ENCODE results near the gene PLTP.
"Not testable (repeated sequence)": the region's sequence is repeated elsewhere in the genome, so short reads cannot be mapped to it uniquely, and the experiment has no call there.

PLTP gene

GRCh38 chr20:45911486-45912343 lies at the start of gene PLTP:
Gene PLTP, minus strand, starts transcription at chr20:45912155. Its CDS starts 703 bp downstream, at chr20:45911452.
- peak; percentile 34 to 54 for DNase-seq

GRCh38 chr20:45959956-45960630 lies 48.1 kb upstream of the PLTP start:
- no peak for DNase-seq

- DNase-seq = no peak
Observed at GRCh38 chr20:45959126-45959525, 47.2 kb upstream of the PLTP start.

GRCh38 chr20:45958593-45958992 lies 46.6 kb upstream of the PLTP start:
- no peak for DNase-seq

- no peak for DNase-seq
Observed at GRCh38 chr20:45957021-45957941, 45.3 kb upstream of the PLTP start.

GRCh38 chr20:45956326-45956725 lies 44.4 kb upstream of the PLTP start:
- not testable (repeated sequence) for DNase-seq

- DNase-seq = no peak
Observed at GRCh38 chr20:45953672-45954071, 41.7 kb upstream of the PLTP start.

GRCh38 chr20:45952861-45953260 lies 40.9 kb upstream of the PLTP start:
- DNase-seq = no peak

- no peak for DNase-seq
Observed at GRCh38 chr20:45951925-45952834, 40.2 kb upstream of the PLTP start.

GRCh38 chr20:45950330-45950646 lies 38.3 kb upstream of the PLTP start:
- no peak for DNase-seq

- DNase-seq = no peak
Observed at GRCh38 chr20:45949542-45950329, 37.8 kb upstream of the PLTP start.

- no peak for DNase-seq
Observed at GRCh38 chr20:45948742-45949541, 37.0 kb upstream of the PLTP start.

GRCh38 chr20:45948261-45948733 lies 36.3 kb upstream of the PLTP start:
- DNase-seq = no peak

GRCh38 chr20:45947110-45947866 lies 35.3 kb upstream of the PLTP start:
- no peak for DNase-seq

GRCh38 chr20:45946149-45946970 lies 34.4 kb upstream of the PLTP start:
- peak; percentile 61 for DNase-seq

GRCh38 chr20:45945678-45946148 lies 33.8 kb upstream of the PLTP start:
- no peak for DNase-seq

- DNase-seq = no peak
Observed at GRCh38 chr20:45944965-45945677, 33.2 kb upstream of the PLTP start.

All from activated T-cell treated with anti-CD3 and anti-CD28 coated beads, Interleukin-2, amount 50 U/mL, for 48 hours (primary cell).